Tibial artery (tissue), 4 donors: ENCODE measurements around the gene RXFP1.
"Not testable (repeated sequence)": the region's sequence is repeated elsewhere in the genome, so short reads cannot be mapped to it uniquely, and the experiment has no call there.

ENCODE experiments used
- DNase-seq, 2 donors: peaks; one replicate each; pipeline ENCODE4 v3.0.0-alpha.2; 2019
- H3K27ac ChIP-seq, 2 donors: fragments of 200-600 bp; sonication (generic) in 1 of 2; 1 replicate in 1 of 2; 2 replicates in 1 of 2; pipeline ENCODE4 v1.5.1; 2018 to 2019; ENCODE audit warnings: mild to moderate bottlenecking in 1 of 2
- H3K27me3 ChIP-seq, 2 donors: fragments of 200-600 bp; sonication (generic) in 1 of 2; one replicate each; pipeline versions ENCODE4 v1.5.1 to v1.6.0; 2016 to 2019
- H3K36me3 ChIP-seq, 3 donors: fragments of 200-600 bp; sonication (generic) in 2 of 3; one replicate each; pipeline ENCODE4 v1.5.1; 2016 to 2019; ENCODE audit warnings: mild to moderate bottlenecking in 2 of 3
- H3K4me1 ChIP-seq, 4 donors: fragments of 200-600 bp; sonication (generic) in 2 of 4; 1 replicate in 3 of 4; 2 replicates in 1 of 4; pipeline ENCODE4 v1.5.1; 2016 to 2019
- H3K4me3 ChIP-seq, 2 donors: fragments of 200-600 bp; sonication (generic) in 1 of 2; 1 replicate in 1 of 2; 2 replicates in 1 of 2; pipeline ENCODE4 v1.5.1; 2018 to 2019; ENCODE audit warnings: mild to moderate bottlenecking in 2 of 2
- H3K9me3 ChIP-seq, 3 donors: fragments of 200-600 bp; sonication (generic) in 1 of 3; one replicate each; pipeline ENCODE4 v1.5.1; 2016 to 2019
- CTCF ChIP-seq, 2 experiments: fragments of 200-600 bp in 1 of 2; fragments of 450-650 bp in 1 of 2; IDR thresholded peaks; one replicate each; pipeline ENCODE4 v1.5.1; 2017 to 2019; ENCODE audit warnings: antibody characterized with exemption in 2 of 2, mild to moderate bottlenecking in 1 of 2, moderate library complexity in 1 of 2
- intact Hi-C: fragments of 100-400 bp; cut with DNase I; formaldehyde crosslinking; loops from one replicate; pipeline ENCODE4 v1.15.0; 2023; ENCODE audit warnings: low total_unique reads

The RXFP1 gene

GRCh38 chr4:158644356-158644755 is 122.7 kb downstream of the RXFP1 start:
- Histone ChIP-seq H3K36me3 (no peaks in the 10 kb centered on the region), H3K9me3 (no peaks in the 10 kb centered on the region), H3K4me1 (no peaks in the 10 kb centered on the region), H3K27ac (no peak overlapping the region), H3K27me3 (no peaks in the 10 kb centered on the region), H3K4me3 (no peak overlapping the region)
- TF ChIP-seq CTCF (IDR thresholded peaks at IDR 0.05): no peak
- intact Hi-C loops: no loop called here
- DNase-seq: no peak

- H3K27me3 ChIP-seq: no peaks in the 10 kb centered on the region
Measured at GRCh38 chr4:158644760-158645159, 123.1 kb downstream of the RXFP1 start.

GRCh38 chr4:158649111-158649680 is 127.5 kb downstream of the RXFP1 start:
- no peak for TF ChIP-seq CTCF (IDR thresholded peaks at IDR 0.05)
- intact Hi-C loops: no loop called here

More at GRCh38 chr4:158644760-158645159, 123.1 kb downstream of the RXFP1 start:
- intact Hi-C loops: no loop called here
- no peak overlapping the region for H3K27ac ChIP-seq
- no peak overlapping the region for H3K4me3 ChIP-seq
- no peaks in the 10 kb centered on the region for H3K4me1 ChIP-seq
- TF ChIP-seq CTCF (IDR thresholded peaks at IDR 0.05): no peak
- no peak for DNase-seq
- no peaks in the 10 kb centered on the region for H3K9me3 ChIP-seq
- H3K36me3 ChIP-seq: no peaks in the 10 kb centered on the region

GRCh38 chr4:158652920-158653319 is 131.2 kb downstream of the RXFP1 start:
- Histone ChIP-seq H3K27ac (no peak overlapping the region), H3K4me3 (no peak overlapping the region), H3K36me3 (no peaks in the 10 kb centered on the region), H3K27me3 (no peaks in the 10 kb centered on the region), H3K9me3 (no peaks in the 10 kb centered on the region), H3K4me1 (peaks cover 0 to 4% (median 0%) of the 10 kb centered on the region in 4 donors)
- intact Hi-C loops: no loop called here
- no peak for DNase-seq
- TF ChIP-seq CTCF (IDR thresholded peaks at IDR 0.05): no peak

More at GRCh38 chr4:158649111-158649680, 127.5 kb downstream of the RXFP1 start:
- Histone ChIP-seq H3K4me1 (peaks cover 0 to 4% (median 0%) of the 10 kb centered on the region in 4 donors), H3K27me3 (no peaks in the 10 kb centered on the region), H3K4me3 (no peak overlapping the region), H3K27ac (no peak overlapping the region), H3K36me3 (no peaks in the 10 kb centered on the region), H3K9me3 (no peaks in the 10 kb centered on the region)
- DNase-seq: peak; percentile 23 to 68

GRCh38 chr4:158656439-158656838 is 134.8 kb downstream of the RXFP1 start:
- H3K36me3 ChIP-seq: no peaks in the 10 kb centered on the region
- H3K9me3 ChIP-seq: no peaks in the 10 kb centered on the region
- H3K27me3 ChIP-seq: no peaks in the 10 kb centered on the region
- peaks cover 0 to 4% (median 0%) of the 10 kb centered on the region in 4 donors for H3K4me1 ChIP-seq
- H3K27ac ChIP-seq: no peak overlapping the region
- no peak for DNase-seq
- intact Hi-C loops: no loop called here
- H3K4me3 ChIP-seq: no peak overlapping the region
- TF ChIP-seq CTCF (IDR thresholded peaks at IDR 0.05): no peak

GRCh38 chr4:158657291-158657690 is 135.6 kb downstream of the RXFP1 start:
- Histone ChIP-seq H3K4me1 (peaks cover 0 to 4% (median 0%) of the 10 kb centered on the region in 4 donors), H3K9me3 (no peaks in the 10 kb centered on the region), H3K27ac (no peak overlapping the region), H3K27me3 (no peaks in the 10 kb centered on the region), H3K36me3 (no peaks in the 10 kb centered on the region), H3K4me3 (no peak overlapping the region)
- intact Hi-C loops: no loop called here
- TF ChIP-seq CTCF (IDR thresholded peaks at IDR 0.05): no peak
- DNase-seq: no peak

GRCh38 chr4:158663255-158663654 is 141.6 kb downstream of the RXFP1 start:
- H3K27ac ChIP-seq, H3K27me3 ChIP-seq, intact Hi-C loops, H3K9me3 ChIP-seq, H3K4me3 ChIP-seq, DNase-seq, H3K4me1 ChIP-seq, H3K36me3 ChIP-seq: not testable (repeated sequence)

GRCh38 chr4:158663707-158664625 is 142.3 kb downstream of the RXFP1 start:
- H3K27ac ChIP-seq, intact Hi-C loops, H3K4me1 ChIP-seq, H3K27me3 ChIP-seq, DNase-seq, H3K4me3 ChIP-seq, H3K9me3 ChIP-seq, H3K36me3 ChIP-seq: not testable (repeated sequence)
